ENCODE data around the gene ASAP2.
"Not testable (repeated sequence)": the region's sequence is repeated elsewhere in the genome, so short reads cannot be mapped to it uniquely, and the experiment has no call there.

Gene ASAP2

GRCh38 chr2:9392898-9393765 is 186.5 kb downstream of the ASAP2 start:
- intact Hi-C loops (cut with DNase I), result no loop called here
- peak in 11 of 42 donors; percentile 16 to 66 (median 42) for DNase-seq

- DNase-seq, result no peak
- intact Hi-C loops (cut with DNase I), result no loop called here
These were observed 188.2 kb downstream of the ASAP2 start for GRCh38 chr2:9394816-9395215.

- DNase-seq, result no peak
- intact Hi-C loops (cut with DNase I), result no loop called here
These were observed 190.6 kb downstream of the ASAP2 start for GRCh38 chr2:9397201-9397600.

- DNase-seq; intact Hi-C loops (cut with DNase I): not testable (repeated sequence)
These were observed 191.6 kb downstream of the ASAP2 start for GRCh38 chr2:9398251-9398650.

- peak in 2 of 42 donors; percentile 32 to 58 for DNase-seq
- intact Hi-C loops (cut with DNase I), result no loop called here
These were observed 192.5 kb downstream of the ASAP2 start for GRCh38 chr2:9398881-9399780.

- no peak for DNase-seq
These were observed 193.9 kb downstream of the ASAP2 start for GRCh38 chr2:9400268-9401058.

GRCh38 chr2:9401059-9401547 is 194.5 kb downstream of the ASAP2 start:
- no peak for DNase-seq

More at GRCh38 chr2:9400268-9401058, 193.9 kb downstream of the ASAP2 start:
- intact Hi-C loops (cut with DNase I), result no loop called here

GRCh38 chr2:9401646-9402371 is 195.2 kb downstream of the ASAP2 start:
- DNase-seq, result no peak
- intact Hi-C loops (cut with DNase I), result no loop called here

More at GRCh38 chr2:9401059-9401547, 194.5 kb downstream of the ASAP2 start:
- intact Hi-C loops (cut with DNase I), result no loop called here

- no peak for DNase-seq
- intact Hi-C loops (cut with DNase I), result no loop called here
These were observed 197.3 kb downstream of the ASAP2 start for GRCh38 chr2:9403924-9404323.

- intact Hi-C loops (cut with DNase I), result no loop called here
- no peak for DNase-seq
These were observed 197.8 kb downstream of the ASAP2 start for GRCh38 chr2:9404451-9404850.

GRCh38 chr2:9405636-9406035 is 199.0 kb downstream of the ASAP2 start:
- intact Hi-C loops (cut with DNase I), result no loop called here
- DNase-seq, result peak in 1 of 42 donors; percentile 11

GRCh38 chr2:9406529-9407362 is 200.1 kb downstream of the ASAP2 start:
- peak in 1 of 42 donors; percentile 12 for DNase-seq
- intact Hi-C loops (cut with DNase I), result no loop called here

GRCh38 chr2:9407363-9407811 is 200.8 kb downstream of the ASAP2 start:
- intact Hi-C loops (cut with DNase I), result no loop called here
- peak in 1 of 42 donors; percentile 14 for DNase-seq

GRCh38 chr2:9408641-9409151 is 202.1 kb downstream of the ASAP2 start:
- peak in 6 of 42 donors; percentile 20 to 54 (median 38) for DNase-seq

GRCh38 chr2:9410108-9410507 is 203.5 kb downstream of the ASAP2 start:
- intact Hi-C loops (cut with DNase I), result no loop called here
- DNase-seq, result no peak

More at GRCh38 chr2:9408641-9409151, 202.1 kb downstream of the ASAP2 start:
- intact Hi-C loops (cut with DNase I), result no loop called here

- DNase-seq, result no peak
- intact Hi-C loops (cut with DNase I), result no loop called here
These were observed 206.2 kb downstream of the ASAP2 start for GRCh38 chr2:9412781-9413180.

Data from head of caudate nucleus (tissue), 42 donors.